ENCODE data around the gene WDR1. TPM values are rescaled to one million over a fixed set of nuclear protein-coding genes. Genes with fewer than 3 reads are reported as not detected.

The WDR1 gene
- total and polyA plus RNA-seq, 2 donors (not counting 3 experiments of a cell fraction or from before 2014, with no cell fraction given) = 590 to 660 TPM

DNA sequence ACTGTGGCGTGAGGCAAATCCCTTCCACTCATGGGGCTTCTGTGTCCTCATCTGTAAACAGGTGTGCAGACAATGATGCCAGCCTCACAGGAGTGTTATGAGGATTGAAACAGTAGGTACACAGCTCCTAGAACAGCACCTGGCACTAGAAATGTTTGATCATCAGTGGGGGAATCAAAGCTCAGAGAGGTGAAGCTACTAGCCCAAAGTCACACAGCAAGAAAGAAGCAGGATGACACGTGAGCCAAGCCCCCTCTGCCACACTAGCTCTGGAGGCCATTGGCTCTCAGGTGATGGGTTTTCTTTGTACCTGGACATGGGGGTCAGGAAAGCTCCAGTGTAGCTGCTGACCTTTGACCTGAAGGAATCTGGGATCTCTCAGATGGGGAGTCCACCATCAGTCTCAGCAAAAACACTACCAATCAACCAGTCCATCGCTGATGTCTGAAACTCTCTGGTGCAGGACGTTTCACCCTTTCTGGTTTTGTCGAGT, 81.9 kb downstream of the WDR1 start:
- dilution Hi-C loops (cut with MboI; ENCODE audit: extremely low pct_ligation_motif_present, low sequenced_read_pairs) = no loop called here
- TF ChIP-seq GATA2 (IDR thresholded peaks at IDR 0.05; ENCODE audit: insufficient read depth, insufficient read length, low read depth, low read length) (no peak), CTCF (IDR thresholded peaks at IDR 0.05; ENCODE audit: extremely low read depth in 1 of 2, insufficient read depth in 1 of 2, low read depth in 1 of 2, low read length in 2 of 2) (no peak), MYC (IDR thresholded peaks at IDR 0.05; ENCODE audit: low read depth, low read length) (no peak), EZH2 (IDR thresholded peaks at IDR 0.05; ENCODE audit: borderline replicate concordance, low read depth, low read length, severe bottlenecking) (no peak), POLR2A (IDR thresholded peaks at IDR 0.05; ENCODE audit: low read depth, low read length) (no peak), FOS (IDR thresholded peaks at IDR 0.05; ENCODE audit: borderline replicate concordance, insufficient read depth, low read length) (no peak)
- TF ChIP-seq, protein P1, sequence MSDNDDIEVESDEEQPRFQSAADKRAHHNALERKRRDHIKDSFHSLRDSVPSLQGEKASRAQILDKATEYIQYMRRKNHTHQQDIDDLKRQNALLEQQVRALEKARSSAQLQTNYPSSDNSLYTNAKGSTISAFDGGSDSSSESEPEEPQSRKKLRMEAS (IDR thresholded peaks at IDR 0.05; ENCODE audit: insufficient read depth, insufficient read length) = no peak
- Histone ChIP-seq H3K9me1 (replicated peaks; ENCODE audit: control insufficient read depth, extremely low read depth, insufficient read depth, low read length) (no peaks in the 10 kb centered on the region), H3K4me3 (replicated peaks in 1 of 3; ENCODE audit: insufficient read depth in 1 of 3, low read depth in 1 of 3, low read length in 3 of 3) (no peak overlapping the region), H3K36me3 (ENCODE audit: control insufficient read depth in 2 of 2, extremely low read depth in 1 of 2, insufficient read depth in 2 of 2, low read length in 2 of 2) (no peaks in the 10 kb centered on the region), H3K27ac (ENCODE audit: insufficient read depth, low read depth, low read length) (no peak overlapping the region), H3K4me2 (ENCODE audit: insufficient read depth, low read length) (no peak overlapping the region), H3K9me3 (replicated peaks; ENCODE audit: control insufficient read depth, insufficient read depth, low read length) (no peaks in the 10 kb centered on the region), H4K20me1 (replicated peaks; ENCODE audit: control insufficient read depth, extremely low read depth, insufficient read depth, low read length) (no peaks in the 10 kb centered on the region), H2AFZ (ENCODE audit: low read depth, low read length) (no peak overlapping the region), H3K27me3 (ENCODE audit: control insufficient read depth in 2 of 2, insufficient read depth in 2 of 2, low read length in 2 of 2) (peaks cover 0 to 2% of the 10 kb centered on the region in 2 experiments), H3K4me1 (ENCODE audit: control insufficient read depth, extremely low read depth, insufficient read depth, low read length) (peaks cover 2% of the 10 kb centered on the region), H3K79me2 (ENCODE audit: control insufficient read depth, insufficient read depth, low read length) (no peaks in the 10 kb centered on the region), H3K9ac (replicated peaks; ENCODE audit: extremely low read depth, insufficient read depth, low read length) (no peak overlapping the region)
- intact Hi-C loops (cut with micrococcal nuclease) = no loop called here
- BruUV-seq (replicated peaks) = no TSS peak
- POLR2A ChIA-PET = no interaction called here
- FAIRE-seq = no peak
- CTCF ChIA-PET = interaction anchor here (0.5 to 1.6 kb wide), 5 partner anchors 16 to 646 kb away, joined by 3 to 5 read pairs (median 3); no protein-coding TSS in a partner anchor
- DNase-seq (ENCODE audit: low read depth, low spot score) = no peak
